ENCODE measurements around the gene GRHL1.

The GRHL1 gene

GRCh38 chr2:10002109-10002508 is 50.6 kb downstream of the GRHL1 start:
- Histone ChIP-seq H3K27me3 (ENCODE audit: control insufficient read depth, insufficient read depth, low read length) (no peaks in the 10 kb centered on the region), H3K4me1 (ENCODE audit: control insufficient read depth, insufficient read depth, low read length) (peaks cover 5% of the 10 kb centered on the region), H3K36me3 (ENCODE audit: control insufficient read depth, insufficient read depth, low read length) (no peaks in the 10 kb centered on the region)

DNA sequence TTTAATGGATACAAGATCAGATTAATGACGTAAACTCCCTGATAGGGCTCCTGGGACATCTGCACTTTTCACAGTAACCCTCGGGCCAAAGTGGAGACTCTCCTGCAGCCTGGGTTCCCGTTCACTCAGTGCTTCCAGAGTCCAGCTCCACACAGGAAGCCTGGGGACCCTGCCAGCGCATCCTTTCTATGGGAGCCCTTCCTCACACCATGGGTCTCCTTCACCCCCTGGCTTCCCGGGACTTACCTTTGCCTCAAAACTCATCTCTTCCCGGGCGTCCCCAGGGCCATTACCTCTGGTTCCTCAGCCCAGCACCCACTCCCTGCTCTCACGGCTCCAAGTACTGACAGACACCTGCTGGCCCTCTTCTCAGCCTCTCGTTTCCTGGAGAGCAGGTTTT is 51.2 kb downstream of the GRHL1 start:
- H3K9ac ChIP-seq (ENCODE audit: low read depth, low read length) = no peak overlapping the region

More at GRCh38 chr2:10002109-10002508, 50.6 kb downstream of the GRHL1 start:
- H3K9ac ChIP-seq (ENCODE audit: low read depth, low read length) = no peak overlapping the region
- no peak overlapping the region for H3K4me3 ChIP-seq (ENCODE audit: low read depth, low read length)
- H3K9me3 ChIP-seq (ENCODE audit: control insufficient read depth, insufficient read depth, low read length) = no peaks in the 10 kb centered on the region

DNA sequence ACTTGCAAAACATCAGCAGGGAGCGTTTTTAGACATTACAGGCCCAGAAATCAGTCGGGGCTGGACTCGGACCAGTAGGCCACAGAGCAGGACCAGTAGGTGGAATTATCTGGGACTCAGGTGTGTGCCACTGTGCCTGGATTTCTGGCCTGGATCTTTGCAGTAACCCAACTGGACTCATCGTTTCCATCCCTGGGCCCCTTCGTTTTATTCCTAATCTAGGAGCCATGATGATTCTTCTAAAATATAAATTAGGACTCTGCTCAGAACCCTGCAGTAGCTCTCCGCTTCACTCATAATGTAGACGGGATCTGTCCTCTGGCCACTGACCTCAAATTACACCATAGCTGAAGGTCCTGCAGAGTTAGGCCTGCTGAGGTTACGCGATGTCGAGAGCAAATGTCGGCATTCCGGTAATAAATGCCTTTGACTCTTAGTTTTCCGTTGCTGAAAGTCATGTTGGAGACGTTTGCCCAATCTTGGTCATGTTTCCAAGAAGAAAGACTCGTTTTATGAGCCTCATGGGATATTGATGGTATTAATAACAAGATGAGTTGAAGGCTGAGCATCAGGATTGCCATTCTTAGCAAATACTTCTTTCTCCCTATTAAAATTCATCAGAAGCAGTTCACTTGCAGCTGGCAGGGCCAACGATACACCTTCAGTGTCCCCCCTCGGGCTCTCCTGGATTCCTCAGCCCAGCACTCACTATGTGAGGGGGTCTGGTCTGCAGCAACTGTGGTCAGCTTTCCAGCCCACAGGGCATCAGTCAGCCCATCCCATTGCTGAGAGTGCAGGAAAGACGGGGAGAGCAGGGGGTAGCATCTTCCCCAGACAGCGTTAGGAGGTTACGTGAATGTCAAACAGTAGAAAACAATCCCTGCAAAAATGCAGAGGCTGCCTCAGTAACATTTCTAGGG is 52.0 kb downstream of the GRHL1 start:
- Histone ChIP-seq H3K27me3 (ENCODE audit: control insufficient read depth, insufficient read depth, low read length) (no peaks in the 10 kb centered on the region), H3K9ac (ENCODE audit: low read depth, low read length) (no peak overlapping the region), H3K4me3 (ENCODE audit: low read depth, low read length) (no peak overlapping the region), H3K9me3 (ENCODE audit: control insufficient read depth, insufficient read depth, low read length) (no peaks in the 10 kb centered on the region), H3K4me1 (ENCODE audit: control insufficient read depth, insufficient read depth, low read length) (peaks cover 5% of the 10 kb centered on the region), H3K36me3 (ENCODE audit: control insufficient read depth, insufficient read depth, low read length) (no peaks in the 10 kb centered on the region)

More for the DNA sequence above, 51.2 kb downstream of the GRHL1 start:
- no peaks in the 10 kb centered on the region for H3K27me3 ChIP-seq (ENCODE audit: control insufficient read depth, insufficient read depth, low read length)
- no peak overlapping the region for H3K4me3 ChIP-seq (ENCODE audit: low read depth, low read length)
- peaks cover 5% of the 10 kb centered on the region for H3K4me1 ChIP-seq (ENCODE audit: control insufficient read depth, insufficient read depth, low read length)
- no peaks in the 10 kb centered on the region for H3K36me3 ChIP-seq (ENCODE audit: control insufficient read depth, insufficient read depth, low read length)
- no peaks in the 10 kb centered on the region for H3K9me3 ChIP-seq (ENCODE audit: control insufficient read depth, insufficient read depth, low read length)

DNA sequence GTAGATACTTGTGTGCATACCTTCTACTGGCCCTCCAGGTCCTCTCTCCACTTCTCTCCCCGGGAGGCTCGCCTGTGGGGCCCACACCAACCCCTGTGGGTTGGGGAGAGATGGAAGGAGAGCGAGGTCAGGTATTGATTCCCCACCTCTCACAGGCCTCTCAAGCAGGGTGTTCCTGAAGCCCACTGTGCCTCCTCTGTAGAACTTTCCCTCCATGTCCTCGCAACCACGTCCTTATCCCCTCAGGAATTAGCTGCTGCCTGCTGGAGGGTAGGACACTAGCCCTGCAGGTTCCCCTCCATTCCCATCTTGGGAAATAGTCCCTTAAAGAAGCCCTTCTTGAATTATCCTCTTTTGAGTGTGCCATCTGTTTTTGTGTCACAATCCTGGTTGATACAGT is 52.9 kb downstream of the GRHL1 start:
- Histone ChIP-seq H3K9ac (ENCODE audit: low read depth, low read length) (no peak overlapping the region), H3K4me3 (ENCODE audit: low read depth, low read length) (no peak overlapping the region), H3K4me1 (ENCODE audit: control insufficient read depth, insufficient read depth, low read length) (peaks cover 5% of the 10 kb centered on the region), H3K36me3 (ENCODE audit: control insufficient read depth, insufficient read depth, low read length) (no peaks in the 10 kb centered on the region), H3K27me3 (ENCODE audit: control insufficient read depth, insufficient read depth, low read length) (no peaks in the 10 kb centered on the region), H3K9me3 (ENCODE audit: control insufficient read depth, insufficient read depth, low read length) (no peaks in the 10 kb centered on the region)

- Histone ChIP-seq H3K36me3 (ENCODE audit: control insufficient read depth, insufficient read depth, low read length) (no peaks in the 10 kb centered on the region), H3K4me3 (ENCODE audit: low read depth, low read length) (no peak overlapping the region), H3K9me3 (ENCODE audit: control insufficient read depth, insufficient read depth, low read length) (no peaks in the 10 kb centered on the region), H3K27me3 (ENCODE audit: control insufficient read depth, insufficient read depth, low read length) (no peaks in the 10 kb centered on the region), H3K9ac (ENCODE audit: low read depth, low read length) (no peak overlapping the region), H3K4me1 (ENCODE audit: control insufficient read depth, insufficient read depth, low read length) (peaks cover 5% of the 10 kb centered on the region)
Measured at GRCh38 chr2:10004836-10005235, 53.3 kb downstream of the GRHL1 start.

- no peaks in the 10 kb centered on the region for H3K27me3 ChIP-seq (ENCODE audit: control insufficient read depth, insufficient read depth, low read length)
- no peak overlapping the region for H3K4me3 ChIP-seq (ENCODE audit: low read depth, low read length)
- H3K36me3 ChIP-seq (ENCODE audit: control insufficient read depth, insufficient read depth, low read length) = no peaks in the 10 kb centered on the region
- H3K9ac ChIP-seq (ENCODE audit: low read depth, low read length) = no peak overlapping the region
- H3K4me1 ChIP-seq (ENCODE audit: control insufficient read depth, insufficient read depth, low read length) = peaks cover 5% of the 10 kb centered on the region
- H3K9me3 ChIP-seq (ENCODE audit: control insufficient read depth, insufficient read depth, low read length) = no peaks in the 10 kb centered on the region
Measured at GRCh38 chr2:10005461-10006235, 54.2 kb downstream of the GRHL1 start.

- no peaks in the 10 kb centered on the region for H3K9me3 ChIP-seq (ENCODE audit: control insufficient read depth, insufficient read depth, low read length)
- no peak overlapping the region for H3K4me3 ChIP-seq (ENCODE audit: low read depth, low read length)
- no peaks in the 10 kb centered on the region for H3K27me3 ChIP-seq (ENCODE audit: control insufficient read depth, insufficient read depth, low read length)
- no peaks in the 10 kb centered on the region for H3K36me3 ChIP-seq (ENCODE audit: control insufficient read depth, insufficient read depth, low read length)
- peaks cover 2% of the 10 kb centered on the region for H3K4me1 ChIP-seq (ENCODE audit: control insufficient read depth, insufficient read depth, low read length)
- no peak overlapping the region for H3K9ac ChIP-seq (ENCODE audit: low read depth, low read length)
Measured at GRCh38 chr2:10006236-10007161, 55.0 kb downstream of the GRHL1 start.

- no peak overlapping the region for H3K9ac ChIP-seq (ENCODE audit: low read depth, low read length)
- H3K9me3 ChIP-seq (ENCODE audit: control insufficient read depth, insufficient read depth, low read length) = no peaks in the 10 kb centered on the region
- no peaks in the 10 kb centered on the region for H3K4me1 ChIP-seq (ENCODE audit: control insufficient read depth, insufficient read depth, low read length)
- no peak overlapping the region for H3K4me3 ChIP-seq (ENCODE audit: low read depth, low read length)
- no peaks in the 10 kb centered on the region for H3K27me3 ChIP-seq (ENCODE audit: control insufficient read depth, insufficient read depth, low read length)
- H3K36me3 ChIP-seq (ENCODE audit: control insufficient read depth, insufficient read depth, low read length) = no peaks in the 10 kb centered on the region
Measured at GRCh38 chr2:10007435-10007834, 55.9 kb downstream of the GRHL1 start.

DNA sequence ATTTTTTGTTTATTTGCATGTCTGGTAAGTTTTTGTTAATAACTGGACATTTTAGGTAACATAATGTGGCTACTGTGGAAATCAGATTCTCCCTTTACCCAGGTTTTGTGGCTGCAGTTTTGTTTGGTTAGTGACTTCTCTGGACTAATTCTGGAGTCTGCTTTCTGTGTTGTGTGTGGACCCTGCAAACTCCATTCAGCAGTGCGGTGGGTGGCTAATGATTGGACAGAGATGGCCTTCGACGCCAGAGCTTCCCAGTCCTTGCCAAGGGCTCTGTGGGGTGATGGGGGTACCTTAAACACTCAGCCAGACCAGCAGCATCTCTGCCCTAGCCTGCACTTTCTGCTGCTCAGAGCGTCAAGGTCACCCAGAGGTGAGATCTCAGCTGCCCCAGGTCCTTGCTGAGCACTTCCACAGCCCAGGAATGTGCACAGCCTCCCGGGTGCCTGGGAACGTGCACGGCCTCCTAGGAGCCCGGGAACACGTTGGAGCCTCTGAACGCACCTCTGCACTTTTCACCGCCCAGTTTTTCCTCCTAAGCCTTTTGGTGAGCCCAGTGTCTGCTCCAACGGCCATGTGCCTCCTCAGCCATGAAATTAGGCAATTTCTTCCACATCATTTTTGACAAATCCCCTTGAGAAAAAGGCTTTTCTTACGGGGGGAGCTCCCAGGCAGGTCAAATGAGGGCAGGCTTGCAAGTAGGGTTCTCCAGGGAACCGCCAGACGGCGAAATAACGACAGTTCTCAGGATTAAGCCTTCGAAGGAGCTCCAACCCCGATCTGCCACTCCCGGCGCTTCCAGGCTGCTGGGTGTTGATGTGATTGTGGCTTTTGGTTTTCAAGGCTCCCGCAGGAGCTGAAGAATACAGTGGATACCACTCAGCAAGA is 56.7 kb downstream of the GRHL1 start:
- Histone ChIP-seq H3K9me3 (ENCODE audit: control insufficient read depth, insufficient read depth, low read length) (no peaks in the 10 kb centered on the region), H3K4me1 (ENCODE audit: control insufficient read depth, insufficient read depth, low read length) (no peaks in the 10 kb centered on the region), H3K27me3 (ENCODE audit: control insufficient read depth, insufficient read depth, low read length) (no peaks in the 10 kb centered on the region), H3K36me3 (ENCODE audit: control insufficient read depth, insufficient read depth, low read length) (no peaks in the 10 kb centered on the region), H3K9ac (ENCODE audit: low read depth, low read length) (no peak overlapping the region), H3K4me3 (ENCODE audit: low read depth, low read length) (no peak overlapping the region)

GRCh38 chr2:10008809-10009176 is 57.3 kb downstream of the GRHL1 start:
- H3K9ac ChIP-seq (ENCODE audit: low read depth, low read length) = no peak overlapping the region
- H3K36me3 ChIP-seq (ENCODE audit: control insufficient read depth, insufficient read depth, low read length) = no peaks in the 10 kb centered on the region
- H3K27me3 ChIP-seq (ENCODE audit: control insufficient read depth, insufficient read depth, low read length) = no peaks in the 10 kb centered on the region
- H3K4me1 ChIP-seq (ENCODE audit: control insufficient read depth, insufficient read depth, low read length) = no peaks in the 10 kb centered on the region
- H3K9me3 ChIP-seq (ENCODE audit: control insufficient read depth, insufficient read depth, low read length) = no peaks in the 10 kb centered on the region
- H3K4me3 ChIP-seq (ENCODE audit: low read depth, low read length) = no peak overlapping the region
